Epidermal melanocyte (primary cell): Measurements from ENCODE around the gene LAMA2.

Source experiments
- DNase-seq: peaks from one replicate; pipeline ENCODE4 v3.0.0; 2011; ENCODE audit warnings: low spot score; ENCODE audit not compliant: insufficient read length

LAMA2 gene

GRCh38 chr6:129307845-129308244 is 424.9 kb downstream of the LAMA2 start:
- no peak for DNase-seq

- no peak for DNase-seq
Measured at GRCh38 chr6:129309154-129309553, 426.2 kb downstream of the LAMA2 start.

GRCh38 chr6:129312880-129313279 is 429.9 kb downstream of the LAMA2 start:
- DNase-seq, result no peak

GRCh38 chr6:129314575-129314974 is 431.6 kb downstream of the LAMA2 start:
- no peak for DNase-seq

GRCh38 chr6:129317931-129318820 is 435.2 kb downstream of the LAMA2 start:
- DNase-seq, result no peak

GRCh38 chr6:129320892-129321291 is 438.0 kb downstream of the LAMA2 start:
- DNase-seq, result no peak

- DNase-seq, result no peak
Measured at GRCh38 chr6:129321303-129321702, 438.4 kb downstream of the LAMA2 start.

GRCh38 chr6:129324345-129324744 is 441.4 kb downstream of the LAMA2 start:
- DNase-seq, result no peak

- DNase-seq, result no peak
Measured at GRCh38 chr6:129329678-129330077, 446.7 kb downstream of the LAMA2 start.

GRCh38 chr6:129331450-129332138 is 448.7 kb downstream of the LAMA2 start:
- DNase-seq, result no peak

- DNase-seq, result no peak
Measured at GRCh38 chr6:129335792-129336191, 452.9 kb downstream of the LAMA2 start.

- no peak for DNase-seq
Measured at GRCh38 chr6:129338683-129339082, 455.7 kb downstream of the LAMA2 start.

GRCh38 chr6:129340983-129341382 is 458.0 kb downstream of the LAMA2 start:
- DNase-seq, result peak; percentile 24

GRCh38 chr6:129342243-129342642 is 459.3 kb downstream of the LAMA2 start:
- no peak for DNase-seq

GRCh38 chr6:129342796-129343195 is 459.9 kb downstream of the LAMA2 start:
- DNase-seq, result no peak

GRCh38 chr6:129344379-129344778 is 461.4 kb downstream of the LAMA2 start:
- DNase-seq, result no peak

GRCh38 chr6:129345890-129346289 is 463.0 kb downstream of the LAMA2 start:
- no peak for DNase-seq

- no peak for DNase-seq
Measured at GRCh38 chr6:129346964-129347363, 464.0 kb downstream of the LAMA2 start.

- no peak for DNase-seq
Measured at GRCh38 chr6:129350278-129350677, 467.3 kb downstream of the LAMA2 start.

GRCh38 chr6:129351807-129352206 is 468.9 kb downstream of the LAMA2 start:
- DNase-seq, result no peak

GRCh38 chr6:129353067-129353466 is 470.1 kb downstream of the LAMA2 start:
- no peak for DNase-seq

GRCh38 chr6:129356129-129356528 is 473.2 kb downstream of the LAMA2 start:
- no peak for DNase-seq
